ENCODE results near the gene DCDC2C. TPM values are rescaled to one million over a fixed set of nuclear protein-coding genes. Genes with fewer than 3 reads are reported as not detected.

The DCDC2C gene
- total RNA-seq, 2 donors from 2014 or later, result 5.9 TPM; not detected in 1

GRCh38 chr2:3784731-3785130, 81.4 kb downstream of the DCDC2C start:
- intact Hi-C loops (cut with DNase I), result no loop called here
- WGBS, result 64% methylated on average over 4 of the region's 4 CpGs
- Histone ChIP-seq H3K4me1 (replicated peaks) (peaks cover 2% of the 10 kb centered on the region), H3K9me3 (no peaks in the 10 kb centered on the region), H3K36me3 (no peaks in the 10 kb centered on the region), H3K27ac (no peak overlapping the region), H3K27me3 (replicated peaks; ENCODE audit: insufficient read depth) (no peaks in the 10 kb centered on the region), H3K4me3 (no peak overlapping the region)
- no peak for DNase-seq (ENCODE audit: low spot score)
- TF ChIP-seq, protein P1, sequence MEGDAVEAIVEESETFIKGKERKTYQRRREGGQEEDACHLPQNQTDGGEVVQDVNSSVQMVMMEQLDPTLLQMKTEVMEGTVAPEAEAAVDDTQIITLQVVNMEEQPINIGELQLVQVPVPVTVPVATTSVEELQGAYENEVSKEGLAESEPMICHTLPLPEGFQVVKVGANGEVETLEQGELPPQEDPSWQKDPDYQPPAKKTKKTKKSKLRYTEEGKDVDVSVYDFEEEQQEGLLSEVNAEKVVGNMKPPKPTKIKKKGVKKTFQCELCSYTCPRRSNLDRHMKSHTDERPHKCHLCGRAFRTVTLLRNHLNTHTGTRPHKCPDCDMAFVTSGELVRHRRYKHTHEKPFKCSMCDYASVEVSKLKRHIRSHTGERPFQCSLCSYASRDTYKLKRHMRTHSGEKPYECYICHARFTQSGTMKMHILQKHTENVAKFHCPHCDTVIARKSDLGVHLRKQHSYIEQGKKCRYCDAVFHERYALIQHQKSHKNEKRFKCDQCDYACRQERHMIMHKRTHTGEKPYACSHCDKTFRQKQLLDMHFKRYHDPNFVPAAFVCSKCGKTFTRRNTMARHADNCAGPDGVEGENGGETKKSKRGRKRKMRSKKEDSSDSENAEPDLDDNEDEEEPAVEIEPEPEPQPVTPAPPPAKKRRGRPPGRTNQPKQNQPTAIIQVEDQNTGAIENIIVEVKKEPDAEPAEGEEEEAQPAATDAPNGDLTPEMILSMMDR (IDR thresholded peaks at IDR 0.05), result no peak
- TF ChIP-seq POLR2AphosphoS5 (IDR thresholded peaks at IDR 0.05), result no peak
- no peak for TF ChIP-seq POLR2A (IDR thresholded peaks at IDR 0.05)

- WGBS, result 48% methylated on average over 15 of the region's 15 CpGs
- Histone ChIP-seq H3K9me3 (no peaks in the 10 kb centered on the region), H3K27me3 (replicated peaks; ENCODE audit: insufficient read depth) (no peaks in the 10 kb centered on the region), H3K27ac (no peak overlapping the region), H3K4me3 (no peak overlapping the region), H3K4me1 (replicated peaks) (peaks cover 2% of the 10 kb centered on the region), H3K36me3 (no peaks in the 10 kb centered on the region)
- intact Hi-C loops (cut with DNase I), result no loop called here
- DNase-seq (ENCODE audit: low spot score), result no peak
- TF ChIP-seq POLR2A (IDR thresholded peaks at IDR 0.05) (no peak), POLR2AphosphoS5 (IDR thresholded peaks at IDR 0.05) (no peak)
- TF ChIP-seq, protein P1 (IDR thresholded peaks at IDR 0.05), result no peak
Measured at GRCh38 chr2:3785220-3785889, 82.0 kb downstream of the DCDC2C start.

GRCh38 chr2:3785890-3786273, 82.5 kb downstream of the DCDC2C start:
- DNase-seq (ENCODE audit: low spot score), result no peak
- Histone ChIP-seq H3K9me3 (no peaks in the 10 kb centered on the region), H3K4me1 (replicated peaks) (peaks cover 2% of the 10 kb centered on the region), H3K27me3 (replicated peaks; ENCODE audit: insufficient read depth) (no peaks in the 10 kb centered on the region), H3K4me3 (no peak overlapping the region), H3K27ac (no peak overlapping the region), H3K36me3 (no peaks in the 10 kb centered on the region)
- TF ChIP-seq POLR2AphosphoS5 (IDR thresholded peaks at IDR 0.05) (no peak), POLR2A (IDR thresholded peaks at IDR 0.05) (no peak)
- TF ChIP-seq, protein P1 (IDR thresholded peaks at IDR 0.05), result no peak
- intact Hi-C loops (cut with DNase I), result no loop called here
- 83% methylated on average over 7 of the region's 10 CpGs for WGBS

GRCh38 chr2:3787768-3788167, 84.4 kb downstream of the DCDC2C start:
- H3K4me1 ChIP-seq (replicated peaks), result peaks cover 2% of the 10 kb centered on the region
- no peak overlapping the region for H3K4me3 ChIP-seq
- TF ChIP-seq, protein P1 (IDR thresholded peaks at IDR 0.05), result no peak
- TF ChIP-seq POLR2A (IDR thresholded peaks at IDR 0.05) (no peak), POLR2AphosphoS5 (IDR thresholded peaks at IDR 0.05) (no peak)
- no peak overlapping the region for H3K27ac ChIP-seq
- H3K27me3 ChIP-seq (replicated peaks; ENCODE audit: insufficient read depth), result no peaks in the 10 kb centered on the region
- no peaks in the 10 kb centered on the region for H3K9me3 ChIP-seq
- intact Hi-C loops (cut with DNase I), result no loop called here
- DNase-seq (ENCODE audit: low spot score), result no peak
- H3K36me3 ChIP-seq, result no peaks in the 10 kb centered on the region

- TF ChIP-seq POLR2A (IDR thresholded peaks at IDR 0.05), result no peak
- TF ChIP-seq, protein P1 (IDR thresholded peaks at IDR 0.05), result no peak
- TF ChIP-seq POLR2AphosphoS5 (IDR thresholded peaks at IDR 0.05), result no peak
- intact Hi-C loops (cut with DNase I), result no loop called here
- Histone ChIP-seq H3K9me3 (no peaks in the 10 kb centered on the region), H3K27ac (no peak overlapping the region), H3K4me1 (replicated peaks) (peaks cover 2% of the 10 kb centered on the region), H3K36me3 (no peaks in the 10 kb centered on the region), H3K4me3 (no peak overlapping the region), H3K27me3 (replicated peaks; ENCODE audit: insufficient read depth) (no peaks in the 10 kb centered on the region)
- 43% methylated on average over 1 of the region's 1 CpG for WGBS
- DNase-seq (ENCODE audit: low spot score), result no peak
Measured at GRCh38 chr2:3789256-3789655, 85.9 kb downstream of the DCDC2C start.

Data from prostate gland (tissue), 2 donors.